NCI-H510A treated with DMSO at 0.1 percent for 48 hours (cell line): ENCODE data around the gene SRGAP3.

Experiments used
- DNase-seq: peaks from one replicate; lab custom pipeline; 2025; lab: John Stamatoyannopoulos, UW

Gene SRGAP3

GRCh38 chr3:8985411-8985831 lies 264.0 kb downstream of the SRGAP3 start:
- no peak for DNase-seq

- no peak for DNase-seq
These were observed 264.9 kb downstream of the SRGAP3 start for GRCh38 chr3:8984526-8984925.

- no peak for DNase-seq
These were observed 265.4 kb downstream of the SRGAP3 start for GRCh38 chr3:8984081-8984480.

GRCh38 chr3:8983591-8983990 lies 265.9 kb downstream of the SRGAP3 start:
- no peak for DNase-seq

GRCh38 chr3:8983026-8983425 lies 266.4 kb downstream of the SRGAP3 start:
- no peak for DNase-seq

- DNase-seq, result no peak
These were observed 266.9 kb downstream of the SRGAP3 start for GRCh38 chr3:8982509-8982908.

GRCh38 chr3:8981700-8982099 lies 267.7 kb downstream of the SRGAP3 start:
- DNase-seq, result no peak

- no peak for DNase-seq
These were observed 268.1 kb downstream of the SRGAP3 start for GRCh38 chr3:8981296-8981695.

GRCh38 chr3:8980756-8981257 lies 268.6 kb downstream of the SRGAP3 start:
- DNase-seq, result no peak

- no peak for DNase-seq
These were observed 270.2 kb downstream of the SRGAP3 start for GRCh38 chr3:8979262-8979661.

- no peak for DNase-seq
These were observed 270.9 kb downstream of the SRGAP3 start for GRCh38 chr3:8978551-8978950.

- no peak for DNase-seq
These were observed 272.8 kb downstream of the SRGAP3 start for GRCh38 chr3:8976540-8977182.

GRCh38 chr3:8975081-8976020 lies 274.1 kb downstream of the SRGAP3 start:
- DNase-seq, result no peak

GRCh38 chr3:8974458-8974857 lies 275.0 kb downstream of the SRGAP3 start:
- DNase-seq, result no peak

GRCh38 chr3:8972639-8973038 lies 276.8 kb downstream of the SRGAP3 start:
- DNase-seq, result no peak

GRCh38 chr3:8970971-8971589 lies 278.4 kb downstream of the SRGAP3 start:
- DNase-seq, result peak; percentile 43

- no peak for DNase-seq
These were observed 280.2 kb downstream of the SRGAP3 start for GRCh38 chr3:8969241-8969640.

GRCh38 chr3:8968375-8968882 lies 281.0 kb downstream of the SRGAP3 start:
- DNase-seq, result no peak

GRCh38 chr3:8967553-8967952 lies 281.9 kb downstream of the SRGAP3 start:
- no peak for DNase-seq

GRCh38 chr3:8966820-8967348 lies 282.6 kb downstream of the SRGAP3 start:
- no peak for DNase-seq

- DNase-seq, result no peak
These were observed 283.2 kb downstream of the SRGAP3 start for GRCh38 chr3:8966150-8966819.
